Activated T-cell treated with anti-CD3 and anti-CD28 coated beads, Interleukin-2, amount 50 U/mL, for 4 hours (primary cell): ENCODE results near the gene RABAC1. TPM values are rescaled to one million over a fixed set of nuclear protein-coding genes. Genes with fewer than 3 reads are reported as not detected.

Source experiments
- ATAC-seq, 2 donors: fragments of 200-7000 bp; cut with Tn5 transposase; one replicate each; pipeline ENCODE4 v1.10.0; 2021
- DNase-seq: peaks from one replicate; pipeline ENCODE4 v3.0.0-alpha.2; 2020
- H3K27me3 Mint-ChIP-seq: one replicate; pipeline ENCODE4 v1.8.0; 2021; ENCODE audit warnings: low read depth, mixed read lengths
- H3K36me3 Mint-ChIP-seq: one replicate; pipeline ENCODE4 v1.8.0; 2022; ENCODE audit warnings: mixed read lengths; ENCODE audit not compliant: insufficient read depth
- H3K4me1 Mint-ChIP-seq: one replicate; pipeline ENCODE4 v1.8.0; 2021; ENCODE audit warnings: low read depth, mixed read lengths
- H3K4me3 Mint-ChIP-seq: one replicate; pipeline ENCODE4 v1.8.0; 2021; ENCODE audit warnings: mild to moderate bottlenecking, moderate library complexity, mixed read lengths
- H3K9me3 Mint-ChIP-seq: one replicate; pipeline ENCODE4 v1.8.0; 2021; ENCODE audit warnings: mixed read lengths
- total RNA-seq, 3 donors: library from RNA; stranded (reverse); gene quantifications; one replicate each; pipeline ENCODE4 v1.2.1, GENCODE V29; 2021

Gene RABAC1
- total RNA-seq, 3 donors from 2014 or later: 63.1 to 82.1 (median 70.4) TPM

- Mint-ChIP-seq H3K4me1 (peaks cover 32% of the 10 kb centered on the region), H3K27me3 (peaks cover 13% of the 10 kb centered on the region), H3K4me3 (no peak overlapping the region), H3K36me3 (peaks cover 5% of the 10 kb centered on the region), H3K9me3 (no peaks in the 10 kb centered on the region)
- DNase-seq: no peak
- peak; percentile 19 to 26 for ATAC-seq
These were observed 46.1 kb downstream of the RABAC1 start for GRCh38 chr19:41912899-41913537.

GRCh38 chr19:41911889-41912731, 47.0 kb downstream of the RABAC1 start:
- DNase-seq (no peak), ATAC-seq (no peak)
- Mint-ChIP-seq H3K9me3 (no peaks in the 10 kb centered on the region), H3K36me3 (peaks cover 7% of the 10 kb centered on the region), H3K4me1 (peaks cover 32% of the 10 kb centered on the region), H3K27me3 (peaks cover 13% of the 10 kb centered on the region), H3K4me3 (peak overlapping the region; percentile 0)

- Mint-ChIP-seq H3K4me1 (peaks cover 34% of the 10 kb centered on the region), H3K4me3 (no peak overlapping the region), H3K9me3 (no peaks in the 10 kb centered on the region), H3K27me3 (peaks cover 13% of the 10 kb centered on the region), H3K36me3 (peaks cover 10% of the 10 kb centered on the region)
- no peak for ATAC-seq
- DNase-seq: no peak
These were observed 47.9 kb downstream of the RABAC1 start for GRCh38 chr19:41910992-41911888.

GRCh38 chr19:41910240-41910991, 48.7 kb downstream of the RABAC1 start:
- Mint-ChIP-seq H3K4me1 (peaks cover 38% of the 10 kb centered on the region), H3K27me3 (peaks cover 13% of the 10 kb centered on the region), H3K36me3 (peaks cover 14% of the 10 kb centered on the region), H3K9me3 (no peaks in the 10 kb centered on the region), H3K4me3 (no peak overlapping the region)
- ATAC-seq: no peak
- no peak for DNase-seq

- DNase-seq: no peak
- no peak overlapping the region for H3K4me3 Mint-ChIP-seq
- peaks cover 40% of the 10 kb centered on the region for H3K4me1 Mint-ChIP-seq
- H3K27me3 Mint-ChIP-seq: peaks cover 13% of the 10 kb centered on the region
- ATAC-seq: no peak
- no peaks in the 10 kb centered on the region for H3K9me3 Mint-ChIP-seq
- H3K36me3 Mint-ChIP-seq: peaks cover 15% of the 10 kb centered on the region
These were observed 49.4 kb downstream of the RABAC1 start for GRCh38 chr19:41909706-41910105.

GRCh38 chr19:41908724-41909464, 50.2 kb downstream of the RABAC1 start:
- DNase-seq: no peak
- Mint-ChIP-seq H3K27me3 (peaks cover 8% of the 10 kb centered on the region), H3K36me3 (peaks cover 21% of the 10 kb centered on the region), H3K4me3 (no peak overlapping the region), H3K4me1 (peaks cover 39% of the 10 kb centered on the region), H3K9me3 (no peaks in the 10 kb centered on the region)
- no peak for ATAC-seq

- H3K4me1 Mint-ChIP-seq: peaks cover 35% of the 10 kb centered on the region
- peaks cover 5% of the 10 kb centered on the region for H3K27me3 Mint-ChIP-seq
- H3K36me3 Mint-ChIP-seq: peaks cover 24% of the 10 kb centered on the region
- no peaks in the 10 kb centered on the region for H3K9me3 Mint-ChIP-seq
- ATAC-seq: no peak
- DNase-seq: no peak
- H3K4me3 Mint-ChIP-seq: no peak overlapping the region
These were observed 51.0 kb downstream of the RABAC1 start for GRCh38 chr19:41907994-41908615.

- Mint-ChIP-seq H3K4me3 (no peak overlapping the region), H3K4me1 (peaks cover 30% of the 10 kb centered on the region), H3K27me3 (no peaks in the 10 kb centered on the region), H3K9me3 (no peaks in the 10 kb centered on the region), H3K36me3 (peaks cover 29% of the 10 kb centered on the region)
- DNase-seq: no peak
- no peak for ATAC-seq
These were observed 52.0 kb downstream of the RABAC1 start for GRCh38 chr19:41906916-41907680.

Other genes starting within 250 kb of the RABAC1 start
- under 1 TPM; 0.23 to 0.27 (median 0.26) TPM for gene CEACAM6, start 203.8 kb downstream of the RABAC1 start, total RNA-seq
- gene CEACAM3, start 162.7 kb downstream of the RABAC1 start, total RNA-seq: not detected
- not detected for gene LYPD4, start 114.6 kb downstream of the RABAC1 start, total RNA-seq
- not detected for gene DMRTC2, start 114.3 kb downstream of the RABAC1 start, total RNA-seq
- 1,000 to 10,000 TPM; 3,437 to 3,718 (median 3,468) TPM for gene RPS19, start 99.1 kb downstream of the RABAC1 start, total RNA-seq
- 1 to 10 TPM; 2.2 to 7.8 (median 2.7) TPM for gene CD79A, start 82.0 kb downstream of the RABAC1 start, total RNA-seq
- 100 to 1,000 TPM; 286 to 314 (median 301) TPM for gene ARHGEF1, start 76.1 kb downstream of the RABAC1 start, total RNA-seq
- gene ERFL, start 30.9 kb downstream of the RABAC1 start, total RNA-seq: 1 to 10 TPM in 2 of 3 donors, under 1 TPM in 1; 0.83 to 2.0 (median 1.5) TPM
- 1 to 10 TPM; 2.8 to 4.9 (median 3.7) TPM for gene ATP1A3, start 34.9 kb upstream of the RABAC1 start, total RNA-seq
- 1 to 10 TPM in 1 of 3 donors, under 1 TPM in 2; 0.49 to 1.1 (median 0.61) TPM for gene GRIK5, start 110.9 kb upstream of the RABAC1 start, total RNA-seq
- gene ZNF574, start 116.8 kb upstream of the RABAC1 start, total RNA-seq: 10 to 100 TPM; 19.9 to 20.7 (median 20.6) TPM
- gene POU2F2, start 173.1 kb upstream of the RABAC1 start, total RNA-seq: 100 to 1,000 TPM in 1 of 3 donors, 10 to 100 TPM in 2; 83.9 to 123 (median 85.7) TPM